HG03469 (cell line): ENCODE measurements around the gene THADA.

ENCODE experiments used
- ATAC-seq: cut with Tn5 transposase; IDR thresholded peaks from one replicate; pipeline ENCODE4 v1.9.1; 2021; ENCODE audit warnings: mild to moderate bottlenecking, moderate library complexity, moderate number of reproducible peaks; ENCODE audit not compliant: unreplicated experiment

THADA gene

GRCh38 chr2:43361286-43361685 is 234.6 kb downstream of the THADA start:
- ATAC-seq, result no peak

DNA sequence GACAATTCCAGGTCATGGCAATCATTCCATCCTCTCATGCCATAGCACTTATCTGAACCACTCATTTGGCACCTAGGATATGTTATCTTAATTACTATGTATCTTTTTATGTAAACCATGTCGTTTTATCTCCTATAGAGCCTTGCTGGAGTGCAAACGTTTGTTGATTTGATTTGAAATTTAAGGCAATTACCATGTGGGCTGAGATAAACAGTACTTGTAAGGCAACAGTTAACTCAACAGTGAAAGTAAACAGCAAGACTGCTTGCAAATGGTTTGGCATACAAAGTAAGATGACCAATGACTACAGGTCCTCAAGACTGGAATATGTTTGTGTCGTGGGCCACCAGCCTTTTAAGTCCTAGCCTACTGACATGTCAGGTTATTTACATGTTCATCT is 235.7 kb downstream of the THADA start:
- ATAC-seq, result no peak

DNA sequence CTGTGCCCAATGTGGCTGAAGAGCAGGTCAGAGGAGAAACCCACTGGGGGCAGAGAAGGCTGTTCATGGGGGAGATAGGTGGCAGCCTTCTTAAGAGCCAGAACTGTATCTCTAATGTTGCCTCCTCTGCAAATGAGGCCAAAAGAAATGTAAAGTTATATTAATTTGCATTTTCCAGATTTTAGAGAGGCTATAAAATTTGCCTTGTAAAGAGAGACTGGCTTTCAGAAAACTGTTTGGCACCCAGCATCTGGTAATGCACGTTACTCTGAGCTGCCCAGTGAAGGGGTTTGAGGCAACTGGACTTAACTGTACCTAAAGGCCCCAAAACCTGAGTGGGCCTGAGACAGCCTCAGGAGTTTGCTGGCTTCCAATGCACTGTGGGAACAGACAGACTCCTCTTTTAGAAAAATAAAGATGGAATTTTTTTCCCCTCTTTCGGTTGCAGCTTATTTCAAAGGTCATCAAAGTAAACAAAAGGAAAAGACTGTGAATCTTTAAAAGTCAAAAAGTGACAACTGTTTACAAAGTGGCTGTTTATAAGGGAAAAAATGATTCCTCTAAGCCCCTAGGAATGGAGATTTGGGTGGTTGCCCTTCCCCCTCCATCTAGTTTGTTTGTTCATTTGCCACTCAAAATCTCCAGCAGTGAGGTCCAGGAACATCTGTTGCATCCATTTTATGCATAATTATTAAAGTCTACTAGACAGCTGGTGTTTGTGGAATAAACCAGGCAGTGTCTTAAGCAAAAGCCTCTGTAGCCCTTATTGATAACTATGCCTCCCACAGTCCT is 237.2 kb downstream of the THADA start:
- no peak for ATAC-seq

DNA sequence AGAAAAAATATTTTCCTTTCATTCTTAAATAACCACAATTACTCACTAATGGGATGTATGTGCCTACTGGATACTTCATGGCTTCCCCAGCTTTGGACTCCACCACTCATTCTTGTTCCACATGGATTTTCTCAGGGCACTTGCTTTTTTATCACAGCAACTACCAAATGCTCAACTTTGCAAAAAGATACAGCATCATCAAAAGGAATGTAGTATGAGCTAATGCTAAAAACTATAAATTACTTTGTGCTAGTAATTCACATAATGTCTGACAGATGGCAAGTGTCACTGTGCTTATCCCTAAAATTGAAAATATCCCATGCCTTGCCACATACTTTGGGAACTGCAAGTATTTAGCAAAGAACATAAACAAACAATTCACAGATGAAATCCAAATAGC is 239.1 kb downstream of the THADA start:
- no peak for ATAC-seq

- ATAC-seq, result no peak
Observed at GRCh38 chr2:43355399-43355798, 240.4 kb downstream of the THADA start.

DNA sequence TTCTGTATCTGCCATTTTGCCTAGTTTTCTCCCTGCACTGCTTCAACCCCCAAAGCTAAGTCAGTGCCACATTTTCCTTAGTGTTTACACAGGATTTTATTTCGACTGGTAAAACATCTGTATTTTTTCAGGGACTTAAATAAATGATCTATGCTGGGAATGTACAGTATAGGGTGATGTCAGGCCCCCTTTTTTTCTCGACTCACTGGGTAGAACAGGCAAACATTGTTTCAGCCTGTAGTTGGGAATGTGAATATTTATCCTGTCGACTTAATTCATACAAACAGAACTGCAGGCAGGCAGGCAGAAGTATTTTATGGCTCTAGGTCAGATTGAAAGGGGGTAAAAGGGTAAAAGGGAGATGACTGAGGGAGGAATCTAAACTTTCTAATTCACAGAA is 245.9 kb downstream of the THADA start:
- ATAC-seq, result no peak

DNA sequence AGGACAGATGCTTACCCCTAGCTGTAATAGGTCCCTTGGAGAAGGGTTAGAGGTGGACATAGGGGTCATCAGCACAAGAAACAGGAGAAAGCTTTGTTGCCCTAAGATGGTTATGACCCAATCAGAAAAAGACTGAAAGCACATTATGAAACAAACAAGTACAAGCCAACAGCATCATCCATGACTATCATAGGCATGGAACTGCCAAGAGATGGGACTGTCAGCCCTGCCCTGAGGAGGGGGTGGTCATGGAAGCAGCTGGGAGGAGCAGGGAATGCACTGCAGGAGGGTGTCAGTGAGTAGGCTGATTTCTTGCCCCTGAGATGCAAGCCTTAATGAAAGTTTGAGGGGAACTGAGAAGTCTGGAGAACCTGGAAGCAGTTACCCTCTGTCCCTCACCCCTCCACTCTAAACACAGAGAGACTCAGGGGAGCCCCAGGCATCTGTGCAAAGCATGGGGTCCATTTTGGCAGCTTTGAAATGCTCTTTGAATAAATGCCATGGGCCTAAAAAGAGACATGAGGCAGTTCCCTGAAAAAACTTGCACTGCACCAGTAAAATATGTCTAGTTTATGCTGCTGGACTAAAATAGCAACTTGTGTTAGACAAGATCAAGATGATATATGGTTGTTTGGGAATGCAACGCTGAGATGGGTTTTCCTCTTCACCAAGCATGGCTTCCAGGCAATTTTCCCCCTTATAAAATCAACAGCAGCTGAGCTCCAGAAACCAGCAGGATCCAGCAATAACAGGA is 246.8 kb downstream of the THADA start:
- ATAC-seq, result no peak

- no peak for ATAC-seq
Observed at GRCh38 chr2:43347746-43348145, 248.1 kb downstream of the THADA start.

- ATAC-seq, result no peak
Observed at GRCh38 chr2:43346602-43347567, 249.0 kb downstream of the THADA start.

GRCh38 chr2:43345872-43346271 is 250.0 kb downstream of the THADA start:
- no peak for ATAC-seq

GRCh38 chr2:43345391-43345813 is 250.4 kb downstream of the THADA start:
- ATAC-seq, result no peak

- no peak for ATAC-seq
Observed at GRCh38 chr2:43344868-43345373, 250.9 kb downstream of the THADA start.

DNA sequence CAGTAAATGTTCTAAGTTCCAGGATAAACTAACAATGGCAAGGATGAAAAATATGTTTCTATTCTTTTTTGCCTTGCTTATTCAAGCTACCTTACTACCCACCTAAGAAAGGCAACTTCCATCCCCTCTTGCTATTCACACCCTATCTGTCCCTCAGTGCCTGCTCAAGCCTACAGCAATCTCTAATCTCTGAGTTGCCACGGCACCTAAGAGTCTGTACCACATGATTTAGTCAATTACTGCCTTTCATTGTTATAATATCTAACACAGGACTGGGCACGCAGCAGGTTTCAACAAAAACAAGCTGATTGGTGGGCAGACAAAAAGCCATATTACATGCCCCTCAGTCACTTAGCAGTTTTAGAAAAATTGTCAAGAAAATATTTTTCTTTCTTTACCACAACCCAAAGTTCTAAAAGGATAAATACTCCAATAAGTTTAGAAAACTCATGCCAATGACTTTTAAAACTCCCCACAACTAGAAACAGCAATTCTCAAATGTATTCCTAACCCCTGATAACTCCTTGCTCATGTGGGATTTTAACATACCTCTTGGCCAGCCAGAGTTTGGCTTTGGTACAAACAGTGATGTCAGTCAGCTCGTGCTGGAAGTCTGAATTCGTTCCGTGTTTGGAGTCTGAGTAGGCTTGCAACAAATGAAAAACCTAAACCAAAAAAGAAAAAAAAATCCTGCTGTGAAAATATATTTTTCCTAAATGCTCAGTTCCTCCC is 252.1 kb downstream of the THADA start:
- no peak for ATAC-seq

- ATAC-seq, result no peak
Observed at GRCh38 chr2:43341959-43342757, 253.7 kb downstream of the THADA start.

DNA sequence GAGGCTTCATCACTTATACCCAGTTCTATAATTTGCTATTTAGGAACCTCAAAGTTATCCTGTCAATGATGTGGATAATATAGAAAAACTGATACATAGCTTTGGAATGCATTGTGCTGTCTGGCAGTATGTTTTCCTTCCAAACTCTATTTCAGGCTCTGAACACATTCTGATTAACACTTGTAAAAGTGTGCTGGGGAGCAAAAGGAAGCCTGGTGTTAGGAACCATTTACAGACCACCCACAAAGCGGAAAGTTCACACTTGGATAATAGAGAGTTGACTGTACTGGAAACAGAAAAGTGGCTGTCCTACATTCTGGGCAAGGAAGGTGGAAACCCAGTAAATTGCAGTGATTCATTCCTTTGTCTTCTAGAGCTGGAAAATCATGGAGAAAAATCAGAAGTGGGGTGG is 254.9 kb downstream of the THADA start:
- ATAC-seq, result no peak

DNA sequence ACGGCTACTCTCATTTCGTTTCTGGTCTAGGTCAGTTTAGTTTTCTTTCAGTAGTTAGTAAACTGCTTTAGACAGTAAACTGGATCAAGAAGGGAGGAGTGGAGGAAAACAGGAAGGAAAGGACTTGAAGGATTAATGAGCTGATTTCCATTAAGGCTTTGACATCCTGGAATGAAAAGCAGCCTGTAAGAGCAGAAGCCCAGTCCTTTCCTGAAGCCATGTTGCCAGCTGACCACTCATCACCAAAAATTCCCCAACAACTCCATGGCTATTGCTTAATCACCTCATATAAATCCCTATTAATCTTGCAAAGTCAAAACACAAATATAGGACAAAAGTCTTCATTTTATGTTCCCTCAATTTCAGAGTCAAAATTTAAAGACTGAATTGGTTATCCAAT is 255.8 kb downstream of the THADA start:
- no peak for ATAC-seq

DNA sequence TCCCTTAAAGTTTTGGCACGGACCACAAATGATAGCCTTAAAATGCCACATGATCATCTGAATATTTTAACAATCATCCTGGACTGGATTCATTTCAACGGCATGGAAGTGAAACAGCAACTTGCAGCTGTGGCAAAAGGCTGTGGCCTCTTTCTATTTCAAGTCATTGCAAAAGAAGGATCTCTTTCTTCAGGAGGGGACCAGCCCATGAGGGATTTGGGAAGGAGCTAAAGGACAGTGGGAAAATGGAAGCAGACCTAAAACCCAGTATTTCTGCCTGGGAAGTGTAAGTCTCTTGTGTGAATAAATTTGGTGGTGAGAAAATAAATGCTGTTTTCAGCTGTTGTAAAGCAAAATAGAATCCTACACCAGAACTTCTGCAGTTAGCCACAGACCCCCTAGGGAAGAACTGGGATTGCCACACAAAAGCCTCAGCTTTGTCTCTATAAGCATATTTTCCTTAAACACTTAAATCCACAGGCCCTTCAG is 262.1 kb downstream of the THADA start:
- no peak for ATAC-seq

DNA sequence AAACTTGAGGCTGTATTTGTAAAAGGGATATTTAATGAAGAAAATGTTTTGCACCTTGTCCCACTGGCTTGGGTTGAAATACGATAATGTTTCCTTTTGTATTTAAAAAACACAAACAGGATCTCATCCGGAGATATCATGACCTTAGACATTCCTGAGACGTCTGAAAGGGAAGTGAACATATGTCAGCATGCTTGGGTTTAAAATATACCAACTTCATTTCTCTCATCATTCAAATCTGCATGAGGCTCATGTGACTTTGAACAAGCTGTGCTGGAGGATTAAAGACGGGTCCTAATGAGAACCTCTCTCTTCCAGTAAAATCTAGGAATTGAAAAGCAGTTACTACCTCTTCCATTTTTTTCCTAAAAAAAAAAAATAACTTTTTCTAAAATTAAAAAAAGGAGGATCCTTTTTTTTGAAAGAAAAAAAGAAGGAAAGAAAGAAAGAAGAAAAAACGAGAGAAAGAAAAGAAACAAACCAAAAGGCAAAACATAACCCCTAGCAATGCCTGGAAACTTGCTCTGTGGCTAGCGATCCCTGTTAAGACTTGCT is 262.7 kb downstream of the THADA start:
- ATAC-seq, result no peak

DNA sequence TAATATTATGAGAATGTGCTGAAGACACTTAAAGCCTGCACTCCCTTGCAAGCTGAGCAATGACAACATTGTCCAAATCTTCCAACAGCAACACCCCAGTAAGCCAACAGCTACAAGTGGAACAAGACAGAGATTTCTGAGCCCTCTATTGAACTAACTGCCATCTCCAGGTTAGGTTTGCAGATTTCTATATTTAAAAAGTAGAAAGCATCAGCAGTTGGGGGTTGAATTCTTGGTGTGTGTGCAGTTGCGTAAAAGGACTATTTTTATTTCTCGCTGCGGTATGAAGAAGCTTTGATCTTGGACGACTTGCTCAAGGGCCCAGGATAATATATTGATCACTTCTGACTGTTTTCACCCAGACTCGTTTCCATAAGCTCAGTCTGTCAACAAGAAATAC is 263.2 kb downstream of the THADA start:
- no peak for ATAC-seq
